ENCODE measurements around the gene ATP6V1B1.

- TF ChIP-seq CTCF (IDR thresholded peaks at IDR 0.05; ENCODE audit: low read depth, low read length) (no peak), POLR2A (IDR thresholded peaks at IDR 0.05; ENCODE audit: extremely low read depth, insufficient read length) (no peak), MAX (IDR thresholded peaks at IDR 0.05; ENCODE audit: low read depth, low read length) (no peak)
Measured at GRCh38 chr2:70987386-70987785, 51.7 kb downstream of the ATP6V1B1 start.

All from NB4 (cell line).